Calu3 (cell line): ENCODE measurements around the gene OSTC. TPM values are rescaled to one million over a fixed set of nuclear protein-coding genes. Genes with fewer than 3 reads are reported as not detected.

Experiments
- BruUV-seq: library from RNA; stranded (reverse); fragments of 400-500 nt; replicated peaks from 2 replicates; lab custom pipeline; 2021; lab: Mats Ljungman, UMichigan
- CTCF ChIA-PET: fragments of 300-600 bp; sonication (Branson Sonifier 250); formaldehyde crosslinking; loops from one replicate; lab custom pipeline; 2022; ENCODE audit warnings: antibody characterized with exemption; lab: Charles Lee
- DNase-seq: peaks from one replicate; pipeline ENCODE4 v3.0.0; 2022
- H3K27ac Mint-ChIP-seq: one replicate; pipeline ENCODE4 v1.8.0; 2022; ENCODE audit warnings: mixed read lengths; ENCODE audit not compliant: unreplicated experiment
- H3K27me3 Mint-ChIP-seq: one replicate; pipeline ENCODE4 v1.8.0; 2022; ENCODE audit warnings: mixed read lengths; ENCODE audit not compliant: unreplicated experiment
- H3K36me3 Mint-ChIP-seq: one replicate; pipeline ENCODE4 v1.8.0; 2022; ENCODE audit warnings: mild to moderate bottlenecking, moderate library complexity, mixed read lengths; ENCODE audit not compliant: insufficient read depth, unreplicated experiment
- H3K4me1 Mint-ChIP-seq: one replicate; pipeline ENCODE4 v1.8.0; 2022; ENCODE audit warnings: mild to moderate bottlenecking, low read depth, mixed read lengths; ENCODE audit not compliant: unreplicated experiment
- H3K4me3 Mint-ChIP-seq: one replicate; pipeline ENCODE4 v1.8.0; 2022; ENCODE audit warnings: mild to moderate bottlenecking, low read depth, moderate library complexity, mixed read lengths; ENCODE audit not compliant: unreplicated experiment
- H3K9me3 Mint-ChIP-seq: one replicate; pipeline ENCODE4 v1.8.0; 2022; ENCODE audit warnings: low read depth, mixed read lengths; ENCODE audit not compliant: unreplicated experiment
- CTCF ChIP-seq: fragments of 200-600 bp; IDR thresholded peaks from one replicate; pipeline ENCODE4 v1.8.0; 2022; ENCODE audit warnings: antibody characterized with exemption; ENCODE audit not compliant: unreplicated experiment
- intact Hi-C: fragments of 100-400 bp; cut with micrococcal nuclease; formaldehyde crosslinking; loops from one replicate; pipeline ENCODE4 v1.10.0; 2022; ENCODE audit not compliant: unreplicated experiment
- total RNA-seq: library from RNA; stranded (reverse); gene quantifications from 2 replicates; pipeline ENCODE4 v1.2.3, GENCODE V29; 2022

Gene OSTC
- total RNA-seq, 1 experiment from 2014 or later, result 82.7 TPM

- H3K27ac Mint-ChIP-seq, result no peak overlapping the region
- BruUV-seq, result no TSS peak
- CTCF ChIA-PET, result no interaction called here
Observed at GRCh38 chr4:108636246-108636645, 14.2 kb upstream of the OSTC start.

DNA sequence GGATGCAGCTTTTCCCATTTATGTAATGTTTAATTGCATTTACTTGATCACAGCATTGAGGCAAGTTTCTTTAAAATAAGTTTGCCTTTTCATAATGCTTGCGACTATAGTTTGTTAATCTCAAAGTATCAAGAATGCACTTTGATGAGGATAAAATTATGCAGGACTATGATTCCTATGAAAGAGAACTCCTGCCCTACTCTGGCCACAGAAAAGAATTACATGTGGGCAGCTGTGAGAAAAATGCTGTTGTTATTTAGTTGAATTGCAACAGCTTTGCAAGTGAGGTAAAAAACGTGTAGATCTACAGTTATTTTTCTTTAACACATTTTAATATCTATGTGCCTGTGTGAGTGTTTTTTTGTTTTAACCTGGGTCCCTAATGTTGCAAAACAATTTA lies 12.5 kb upstream of the OSTC start:
- intact Hi-C loops, result no loop called here
- no TSS peak for BruUV-seq
- Mint-ChIP-seq H3K4me3 (no peak overlapping the region), H3K36me3 (peaks cover 28% of the 10 kb centered on the region), H3K27me3 (no peaks in the 10 kb centered on the region), H3K27ac (no peak overlapping the region), H3K4me1 (no peaks in the 10 kb centered on the region), H3K9me3 (no peaks in the 10 kb centered on the region)
- CTCF ChIA-PET, result interaction anchor here (0.7 kb wide), 1 partner anchor 1562 kb away, joined by 3 read pairs; no protein-coding TSS in a partner anchor
- TF ChIP-seq CTCF, result no peak
- DNase-seq, result no peak

More at GRCh38 chr4:108636246-108636645, 14.2 kb upstream of the OSTC start:
- no peak for DNase-seq
- Mint-ChIP-seq H3K9me3 (no peaks in the 10 kb centered on the region), H3K36me3 (peaks cover 28% of the 10 kb centered on the region), H3K4me3 (no peak overlapping the region), H3K4me1 (no peaks in the 10 kb centered on the region), H3K27me3 (no peaks in the 10 kb centered on the region)
- TF ChIP-seq CTCF, result no peak
- intact Hi-C loops, result no loop called here

- Mint-ChIP-seq H3K27ac (no peak overlapping the region), H3K4me1 (no peaks in the 10 kb centered on the region), H3K36me3 (no peaks in the 10 kb centered on the region), H3K27me3 (no peaks in the 10 kb centered on the region), H3K4me3 (no peak overlapping the region), H3K9me3 (no peaks in the 10 kb centered on the region)
- CTCF ChIA-PET, result no interaction called here
- no peak for DNase-seq
- intact Hi-C loops, result no loop called here
- no TSS peak for BruUV-seq
- no peak for TF ChIP-seq CTCF
Observed at GRCh38 chr4:108644237-108644636, 6.2 kb upstream of the OSTC start.

- Mint-ChIP-seq H3K27me3 (no peaks in the 10 kb centered on the region), H3K27ac (no peak overlapping the region), H3K36me3 (peaks cover 21% of the 10 kb centered on the region), H3K4me1 (peaks cover 8% of the 10 kb centered on the region), H3K4me3 (no peak overlapping the region), H3K9me3 (no peaks in the 10 kb centered on the region)
- no peak for TF ChIP-seq CTCF
- no TSS peak for BruUV-seq
- CTCF ChIA-PET, result no interaction called here
- no peak for DNase-seq
- intact Hi-C loops, result no loop called here
Observed at GRCh38 chr4:108646706-108647105, 3.7 kb upstream of the OSTC start.
